Right lobe of liver (tissue), 4 donors: Measurements from ENCODE around the gene SLX1B.
"Not testable (repeated sequence)": the region's sequence is repeated elsewhere in the genome, so short reads cannot be mapped to it uniquely, and the experiment has no call there.

Experiments used
- CTCF ChIP-seq, 4 donors: fragments of 200-600 bp in 3 of 4; fragments of 450-650 bp in 1 of 4; IDR thresholded peaks; one replicate each; pipeline versions ENCODE4 v1.5.1 to v1.8.0; 2016 to 2022; ENCODE audit warnings: antibody characterized with exemption in 4 of 4, mild to moderate bottlenecking in 2 of 4
- POLR2A ChIP-seq: fragments of 450-650 bp; IDR thresholded peaks from one replicate; pipeline ENCODE4 v1.6.1; 2017; ENCODE audit warnings: antibody characterized with exemption, mild to moderate bottlenecking
- donor health status: DM: no; HTN: no; CAD: no.
- donor health status: DM: no; HTN: no; CAD: no.
- donor health status: DM: no; HTN: yes; CAD: no.

DNA sequence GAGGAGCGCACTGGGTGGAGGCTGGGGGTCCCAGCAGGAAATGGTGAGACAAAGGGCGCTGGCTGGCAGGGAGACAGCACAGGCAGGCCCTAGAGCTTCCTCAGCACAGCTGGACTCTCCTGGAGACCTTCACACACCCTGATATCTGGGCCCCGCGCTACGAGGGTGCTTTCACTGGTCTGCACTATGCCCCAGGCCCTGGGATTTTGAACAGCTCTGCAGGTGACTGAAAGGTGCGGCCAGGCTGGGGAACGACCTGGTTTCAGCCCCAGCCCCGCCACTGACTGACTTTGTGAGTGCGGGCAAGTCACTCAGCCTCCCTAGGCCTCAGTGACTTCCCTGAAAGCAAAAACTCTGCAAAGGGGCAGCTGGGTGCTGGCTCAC, 6.3 kb downstream of the SLX1B start:
- not testable (repeated sequence) for TF ChIP-seq POLR2A; CTCF (IDR thresholded peaks at IDR 0.05)
